Hindlimb muscle (tissue), 1 donor: ENCODE measurements around the gene NUDT3. TPM values are rescaled to one million over a fixed set of nuclear protein-coding genes. Genes with fewer than 3 reads are reported as not detected.

Source experiments
- DNase-seq: peaks from one replicate; pipeline ENCODE4 v3.0.0-alpha.2; 2013
- polyA plus RNA-seq: library from polyadenylated mRNA; unstranded; fragments of 120-200 nt; gene quantifications from one replicate; pipeline ENCODE4 v1.2.1, GENCODE V29; 2013; ENCODE audit not compliant: insufficient read length

Gene NUDT3
- polyA plus RNA-seq, 1 donor = 38.0 TPM

- DNase-seq = no peak
These were observed 154.5 kb downstream of the NUDT3 start for GRCh38 chr6:34237722-34238584.

GRCh38 chr6:34237316-34237721, 155.2 kb downstream of the NUDT3 start:
- no peak for DNase-seq

GRCh38 chr6:34236443-34237315, 155.8 kb downstream of the NUDT3 start, which contains the start of gene HMGA1:
Gene HMGA1, plus strand, starts transcription at chr6:34236873. Its CDS starts 3,908 bp downstream, at chr6:34240781.
- peak; percentile 76 for DNase-seq

DNA sequence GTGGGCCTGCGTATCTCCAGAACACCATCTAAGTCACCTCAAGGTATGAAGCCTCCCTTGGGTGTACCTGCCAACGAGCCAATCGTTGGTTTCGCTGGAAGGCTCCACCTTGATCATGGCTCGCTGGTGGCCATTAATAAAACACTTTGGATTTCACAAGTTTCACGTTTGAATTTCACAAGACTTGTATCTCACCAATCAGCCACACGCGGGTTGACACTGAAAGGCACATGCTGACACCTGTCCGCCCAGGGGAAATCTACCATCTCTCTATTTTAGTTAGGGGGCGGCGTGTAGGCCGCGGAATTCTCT, 156.4 kb downstream of the NUDT3 start:
- DNase-seq = no peak

DNA sequence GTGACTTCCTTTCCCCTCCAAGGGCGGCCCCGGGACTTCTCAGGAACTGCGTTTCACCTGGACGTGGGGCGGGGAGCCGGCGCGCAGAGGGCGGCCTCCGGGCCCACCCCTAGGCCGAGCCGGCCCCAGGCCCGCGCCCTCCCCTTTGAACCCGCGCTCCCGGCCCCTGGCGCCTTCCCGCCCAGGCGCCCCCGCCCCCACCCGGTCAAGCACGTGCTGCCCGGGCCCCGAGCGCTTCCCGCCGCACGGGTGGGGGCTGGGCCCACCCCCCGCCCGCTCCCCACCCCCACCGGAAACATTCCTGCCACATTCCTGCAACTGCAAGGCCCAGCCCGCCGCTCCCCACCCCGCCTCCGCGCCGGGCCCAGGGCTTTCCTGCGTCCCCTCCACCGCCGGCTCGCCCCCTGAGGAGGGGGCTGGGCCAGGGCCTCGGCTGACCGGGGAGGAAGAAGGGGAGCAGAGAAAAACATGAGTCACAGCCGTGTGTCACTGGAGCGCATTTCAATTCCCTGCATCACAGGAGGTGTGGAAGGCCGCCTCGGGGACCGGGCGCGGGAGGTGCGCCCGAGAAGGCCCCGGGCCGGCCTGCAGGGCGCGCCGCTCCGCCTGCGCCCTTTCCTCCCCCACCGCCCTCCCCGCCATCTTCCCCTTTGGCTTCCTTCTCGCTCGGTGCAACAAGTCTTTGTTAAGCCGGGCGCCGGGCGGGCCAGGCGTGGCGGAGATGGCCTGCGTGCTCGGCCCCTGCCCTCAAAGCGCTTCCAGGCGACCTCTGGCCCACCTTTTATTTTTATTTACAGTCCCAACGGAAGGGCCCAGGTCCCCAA, 156.9 kb downstream of the NUDT3 start:
- no peak for DNase-seq

GRCh38 chr6:34234667-34235306, 157.7 kb downstream of the NUDT3 start:
- DNase-seq = no peak

- no peak for DNase-seq
These were observed 158.6 kb downstream of the NUDT3 start for GRCh38 chr6:34233867-34234266.

DNA sequence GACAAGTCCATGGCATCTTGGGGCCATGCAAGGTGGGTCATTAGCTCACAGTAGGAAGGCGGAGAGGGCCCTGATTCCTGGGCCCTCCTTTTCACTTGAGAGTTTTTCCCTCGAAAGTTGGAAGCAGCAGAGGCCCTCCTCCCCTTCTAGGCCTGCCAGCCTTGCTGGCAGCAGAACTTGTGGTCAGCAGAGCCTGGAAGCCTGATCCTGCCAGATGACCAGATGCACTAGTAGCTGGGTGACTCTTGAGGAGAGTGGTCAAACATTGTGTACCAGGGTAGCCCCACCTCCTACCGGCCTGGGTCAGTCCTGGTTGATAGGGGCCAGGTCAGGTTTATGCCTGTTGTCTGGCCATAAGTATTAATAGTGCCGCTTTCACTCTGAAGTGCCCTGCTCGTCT, 159.6 kb downstream of the NUDT3 start:
- DNase-seq = no peak

GRCh38 chr6:34231566-34232336, 160.7 kb downstream of the NUDT3 start:
- DNase-seq = no peak

DNA sequence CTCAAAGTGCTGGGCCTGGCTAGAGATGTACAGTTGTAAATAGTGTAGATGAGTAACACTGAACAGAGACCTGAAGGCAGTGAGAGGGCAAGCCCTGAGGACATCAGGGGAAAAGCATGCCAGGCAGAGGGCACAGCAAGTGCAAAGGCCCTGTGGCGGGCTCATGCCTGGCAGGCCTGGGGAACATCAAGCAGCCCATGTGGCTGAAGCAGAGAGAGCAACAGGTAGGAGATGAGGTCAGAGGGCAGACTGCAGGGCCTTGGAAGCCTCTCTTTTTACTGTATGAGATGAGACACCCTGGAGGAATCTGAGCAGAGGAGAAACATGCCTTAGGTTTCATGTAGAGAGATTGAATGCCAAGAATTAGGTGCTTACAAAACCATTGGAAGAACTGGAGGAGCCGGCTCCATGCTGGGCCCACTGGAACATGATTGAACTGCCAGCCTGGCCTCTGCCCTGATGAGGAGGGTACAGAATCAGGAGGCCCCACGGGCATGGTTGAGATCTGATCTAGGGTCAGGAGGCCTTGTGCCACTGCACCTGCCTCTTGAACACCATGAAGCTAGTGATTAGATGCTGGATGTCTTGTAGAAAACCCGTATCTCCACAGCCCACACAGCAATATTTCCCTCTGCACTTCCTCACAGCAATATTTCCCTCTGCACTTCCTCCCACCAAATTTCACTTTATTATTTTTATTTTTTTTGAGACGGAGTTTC, 161.7 kb downstream of the NUDT3 start:
- no peak for DNase-seq

- no peak for DNase-seq
These were observed 162.6 kb downstream of the NUDT3 start for GRCh38 chr6:34229877-34230276.

Other genes starting within 250 kb of the NUDT3 start
- gene GRM4, start 246.6 kb downstream of the NUDT3 start, polyA plus RNA-seq = 3.8 TPM
- gene HMGA1, start 155.8 kb downstream of the NUDT3 start, polyA plus RNA-seq = 123 TPM
- 10.3 TPM for gene SMIM29, start 143.7 kb downstream of the NUDT3 start, polyA plus RNA-seq
- gene RPS10, start 33.4 kb upstream of the NUDT3 start, polyA plus RNA-seq = 1,799 TPM
- 1.1 TPM for gene PACSIN1, start 73.4 kb upstream of the NUDT3 start, polyA plus RNA-seq
- not detected for gene SPDEF, start 163.7 kb upstream of the NUDT3 start, polyA plus RNA-seq